ENCODE measurements around the gene FOLR1.

DNA sequence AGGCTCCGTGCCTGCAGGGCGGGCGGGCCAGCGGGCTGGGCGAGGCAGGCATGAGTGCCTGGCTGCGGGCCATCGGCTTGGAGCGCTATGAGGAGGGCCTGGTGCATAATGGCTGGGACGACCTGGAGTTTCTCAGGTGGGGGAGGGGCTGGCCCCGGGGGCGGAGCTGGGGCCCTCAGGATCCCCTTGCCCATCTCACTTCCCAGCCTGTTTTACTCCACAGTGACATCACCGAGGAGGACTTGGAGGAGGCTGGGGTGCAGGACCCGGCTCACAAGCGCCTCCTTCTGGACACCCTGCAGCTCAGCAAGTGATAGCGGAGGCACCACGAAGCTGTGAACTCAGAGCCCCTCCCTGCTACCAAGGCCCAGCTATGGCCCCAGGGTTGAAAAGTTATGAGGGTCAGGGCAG, 46.1 kb downstream of the FOLR1 start:
- no peak for TF ChIP-seq ELF4 (IDR thresholded peaks at IDR 0.05)
- no peak for TF ChIP-seq LEF1 (IDR thresholded peaks at IDR 0.05; ENCODE audit: borderline replicate concordance)
- TF ChIP-seq NFRKB (IDR thresholded peaks at IDR 0.05) = no peak
- no peak for TF ChIP-seq SP1 (IDR thresholded peaks at IDR 0.05)
- no peak for TF ChIP-seq PKNOX1 (IDR thresholded peaks at IDR 0.05)
